Gastrocnemius medialis (tissue), 4 donors: ENCODE results near the gene GOLGA6A.

Source experiments
- POLR2A ChIP-seq, 2 donors: fragments of 450-650 bp; IDR thresholded peaks; one replicate each; pipeline ENCODE4 v1.6.1; 2017; ENCODE audit warnings: antibody characterized with exemption in 2 of 2, mild to moderate bottlenecking in 2 of 2, moderate library complexity in 2 of 2
- TF ChIP-seq, protein P1 (sequence below), 5 experiments: fragments of 450-650 bp in 3 of 5; fragments of 200-600 bp in 2 of 5; sonication (generic) in 2 of 5; IDR thresholded peaks in 4 of 5; conservative IDR thresholded peaks in 1 of 5; 1 replicate in 4 of 5; 2 replicates in 1 of 5; pipeline ENCODE4 v1.5.1; 2016 to 2019; ENCODE audit warnings: antibody characterized with exemption in 5 of 5, mild to moderate bottlenecking in 3 of 5, moderate library complexity in 3 of 5

DNA sequence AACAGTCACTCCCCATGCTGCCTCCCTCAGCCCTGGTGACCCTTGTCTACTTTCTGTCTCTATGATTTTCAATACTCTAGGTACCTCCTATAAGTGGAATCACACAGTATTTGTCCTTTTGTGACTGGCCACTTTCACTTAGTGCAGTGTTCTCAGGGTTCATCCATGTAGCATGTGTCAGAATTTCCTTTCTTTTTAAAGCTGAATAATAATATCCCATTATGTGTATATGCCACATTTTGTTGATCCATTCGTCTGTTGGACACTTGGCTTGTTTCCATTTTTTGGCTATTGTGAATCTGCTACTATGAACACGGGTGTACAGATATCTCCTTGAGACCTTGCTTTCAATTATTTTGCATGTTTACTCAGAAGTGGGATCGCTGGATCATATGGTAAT lies 53.7 kb downstream of the GOLGA6A start:
- TF ChIP-seq POLR2A (IDR thresholded peaks at IDR 0.05), result no peak
- TF ChIP-seq, protein P1, sequence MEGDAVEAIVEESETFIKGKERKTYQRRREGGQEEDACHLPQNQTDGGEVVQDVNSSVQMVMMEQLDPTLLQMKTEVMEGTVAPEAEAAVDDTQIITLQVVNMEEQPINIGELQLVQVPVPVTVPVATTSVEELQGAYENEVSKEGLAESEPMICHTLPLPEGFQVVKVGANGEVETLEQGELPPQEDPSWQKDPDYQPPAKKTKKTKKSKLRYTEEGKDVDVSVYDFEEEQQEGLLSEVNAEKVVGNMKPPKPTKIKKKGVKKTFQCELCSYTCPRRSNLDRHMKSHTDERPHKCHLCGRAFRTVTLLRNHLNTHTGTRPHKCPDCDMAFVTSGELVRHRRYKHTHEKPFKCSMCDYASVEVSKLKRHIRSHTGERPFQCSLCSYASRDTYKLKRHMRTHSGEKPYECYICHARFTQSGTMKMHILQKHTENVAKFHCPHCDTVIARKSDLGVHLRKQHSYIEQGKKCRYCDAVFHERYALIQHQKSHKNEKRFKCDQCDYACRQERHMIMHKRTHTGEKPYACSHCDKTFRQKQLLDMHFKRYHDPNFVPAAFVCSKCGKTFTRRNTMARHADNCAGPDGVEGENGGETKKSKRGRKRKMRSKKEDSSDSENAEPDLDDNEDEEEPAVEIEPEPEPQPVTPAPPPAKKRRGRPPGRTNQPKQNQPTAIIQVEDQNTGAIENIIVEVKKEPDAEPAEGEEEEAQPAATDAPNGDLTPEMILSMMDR (IDR thresholded peaks at IDR 0.05 in 4 of 5, conservative IDR thresholded peaks at IDR 0.05 in 1 of 5), result no peak
